Peyer's patch (tissue), 4 donors: Measurements from ENCODE around the gene SLC9B1. TPM values are rescaled to one million over a fixed set of nuclear protein-coding genes. Genes with fewer than 3 reads are reported as not detected.
"Not testable (repeated sequence)": the region's sequence is repeated elsewhere in the genome, so short reads cannot be mapped to it uniquely, and the experiment has no call there.

Experiments
- DNase-seq, 3 donors: peaks; one replicate each; pipeline ENCODE4 v3.0.0-alpha.2; 2017 to 2019
- H3K27ac ChIP-seq, 4 donors: fragments of 200-600 bp; sonication (generic); one replicate each; pipeline ENCODE4 v1.5.1; 2016 to 2019
- H3K27me3 ChIP-seq, 2 donors: fragments of 200-600 bp; sonication (generic); one replicate each; pipeline ENCODE4 v1.5.1; 2019
- H3K36me3 ChIP-seq, 3 donors: fragments of 200-600 bp; sonication (generic); one replicate each; pipeline ENCODE4 v1.5.1; 2016 to 2019
- H3K4me1 ChIP-seq, 4 donors: fragments of 200-600 bp; sonication (generic); one replicate each; pipeline ENCODE4 v1.5.1; 2016 to 2019
- H3K4me3 ChIP-seq, 4 donors: fragments of 200-600 bp; sonication (generic); 1 replicate in 3 of 4; 2 replicates in 1 of 4; pipeline ENCODE4 v1.5.1; 2016 to 2019; ENCODE audit warnings: mild to moderate bottlenecking in 1 of 4
- H3K9me3 ChIP-seq, 4 donors: fragments of 200-600 bp; sonication (generic); one replicate each; pipeline ENCODE4 v1.5.1; 2016 to 2019; ENCODE audit warnings: mild to moderate bottlenecking in 1 of 4
- CTCF ChIP-seq, 6 experiments: fragments of 450-650 bp in 4 of 6; fragments of 200-600 bp in 2 of 6; sonication (generic) in 1 of 6; IDR thresholded peaks; one replicate each; pipeline ENCODE4 v1.5.1; 2017 to 2019; ENCODE audit warnings: antibody characterized with exemption in 6 of 6, mild to moderate bottlenecking in 3 of 6, moderate library complexity in 1 of 6
- POLR2A ChIP-seq, 2 donors: fragments of 450-650 bp; IDR thresholded peaks; one replicate each; pipeline ENCODE4 v1.5.1; 2017; ENCODE audit warnings: antibody characterized with exemption in 2 of 2, mild to moderate bottlenecking in 2 of 2, moderate library complexity in 2 of 2
- total RNA-seq, 4 donors: library from RNA; depleted of rRNA; stranded (reverse); fragments of >200 nt; gene quantifications; one replicate each; pipeline ENCODE4 v1.1.0, GENCODE V29; 2016

SLC9B1 gene
- total RNA-seq, 4 donors from 2014 or later, result 0.40 TPM; not detected in 3

GRCh38 chr4:102869569-102870197 is 149.8 kb downstream of the SLC9B1 start:
- Histone ChIP-seq H3K36me3 (no peaks in the 10 kb centered on the region), H3K4me1 (peaks cover 0 to 14% (median 3%) of the 10 kb centered on the region in 4 donors), H3K9me3 (no peaks in the 10 kb centered on the region), H3K4me3 (peak overlapping the region; percentile 63 to 78 (median 66)), H3K27me3 (no peaks in the 10 kb centered on the region), H3K27ac (peak overlapping the region; percentile 93 to 96 (median 95))
- TF ChIP-seq CTCF (IDR thresholded peaks at IDR 0.05) (no peak), POLR2A (IDR thresholded peaks at IDR 0.05) (no peak)
- DNase-seq, result peak in 2 of 3 donors; percentile 38 to 56

GRCh38 chr4:102868781-102869568 is 150.5 kb downstream of the SLC9B1 start, which contains the start of gene CISD2:
Gene CISD2 (plus strand): TSS chr4:102868992. CDS start chr4:102869085, 93 bp downstream.
- H3K4me1 ChIP-seq, result peaks cover 0 to 14% (median 3%) of the 10 kb centered on the region in 4 donors
- TF ChIP-seq CTCF (IDR thresholded peaks at IDR 0.05), result peak in 3 of 6 experiments; percentile 12 to 45 (median 19)
- TF ChIP-seq POLR2A (IDR thresholded peaks at IDR 0.05), result peak; percentile 67 to 74
- H3K4me3 ChIP-seq, result peak within 1 kb of the TSS; percentile 63 to 78 (median 66)
- peak; percentile 88 to 96 (median 95) for DNase-seq
- no peaks in the 10 kb centered on the region for H3K36me3 ChIP-seq
- no peaks in the 10 kb centered on the region for H3K27me3 ChIP-seq
- no peaks in the 10 kb centered on the region for H3K9me3 ChIP-seq
- peak within 1 kb of the TSS; percentile 93 to 96 (median 95) for H3K27ac ChIP-seq

- peak in 2 of 3 donors; percentile 50 to 53 for DNase-seq
- H3K27me3 ChIP-seq, result no peaks in the 10 kb centered on the region
- TF ChIP-seq POLR2A (IDR thresholded peaks at IDR 0.05), result no peak
- peak in 1 of 6 experiments; percentile 1 for TF ChIP-seq CTCF (IDR thresholded peaks at IDR 0.05)
- peaks cover 0 to 14% (median 3%) of the 10 kb centered on the region in 4 donors for H3K4me1 ChIP-seq
- peak overlapping the region; percentile 63 to 78 (median 66) for H3K4me3 ChIP-seq
- H3K9me3 ChIP-seq, result no peaks in the 10 kb centered on the region
- peak overlapping the region; percentile 93 to 96 (median 95) for H3K27ac ChIP-seq
- H3K36me3 ChIP-seq, result no peaks in the 10 kb centered on the region
Observed at GRCh38 chr4:102868153-102868780, 151.2 kb downstream of the SLC9B1 start.

GRCh38 chr4:102867278-102868152 is 152.0 kb downstream of the SLC9B1 start:
- Histone ChIP-seq H3K4me1 (peaks cover 0 to 14% (median 3%) of the 10 kb centered on the region in 4 donors), H3K36me3 (no peaks in the 10 kb centered on the region), H3K9me3 (no peaks in the 10 kb centered on the region), H3K27ac (peak overlapping the region; percentile 93 to 96 (median 95)), H3K4me3 (peak overlapping the region; percentile 63 to 78 (median 66)), H3K27me3 (no peaks in the 10 kb centered on the region)
- no peak for TF ChIP-seq CTCF (IDR thresholded peaks at IDR 0.05)
- TF ChIP-seq POLR2A (IDR thresholded peaks at IDR 0.05), result no peak
- DNase-seq, result no peak

GRCh38 chr4:102865327-102865726 is 154.2 kb downstream of the SLC9B1 start:
- not testable (repeated sequence) for H3K9me3 ChIP-seq, DNase-seq, H3K27ac ChIP-seq, H3K4me3 ChIP-seq, H3K27me3 ChIP-seq, H3K36me3 ChIP-seq
- peaks cover 0 to 14% (median 3%) of the 10 kb centered on the region in 4 donors for H3K4me1 ChIP-seq
